Keratinocyte (primary cell): ENCODE results near the gene CRACR2B. TPM values are rescaled to one million over a fixed set of nuclear protein-coding genes. Genes with fewer than 3 reads are reported as not detected.

Source experiments
- DNase-seq: peaks from one replicate; pipeline ENCODE4 v3.0.0-alpha.2; 2011; ENCODE audit warnings: low read depth, missing footprints, low spot score
- FAIRE-seq: peaks from 2 replicates; lab custom pipeline; 2011; peaks lifted over from hg19 to GRCh38; lab: Jason Lieb, UNC
- H2AFZ ChIP-seq: 2 replicates; pipeline ENCODE4 v1.6.0; 2012; ENCODE audit warnings: low read length, control low read depth, inconsistent platforms; ENCODE audit not compliant: control insufficient read depth
- H3K27ac ChIP-seq: 2 replicates; pipeline ENCODE4 v1.5.1; 2011; ENCODE audit warnings: low read length; ENCODE audit not compliant: control insufficient read depth, insufficient read depth
- H3K27me3 ChIP-seq: 3 replicates; pipeline ENCODE4 v1.6.0; 2011; ENCODE audit warnings: low read length; ENCODE audit not compliant: control insufficient read depth, insufficient read depth; ENCODE audit errors: extremely low read depth
- H3K36me3 ChIP-seq, 2 experiments: 2 replicates in 1 of 2; 3 replicates in 1 of 2; pipeline ENCODE4 v1.5.1; 2011; ENCODE audit warnings: low read length in 2 of 2, mild to moderate bottlenecking in 1 of 2; ENCODE audit not compliant: control insufficient read depth in 2 of 2, insufficient read depth in 2 of 2; ENCODE audit errors: extremely low read depth in 1 of 2
- H3K4me1 ChIP-seq: 3 replicates; pipeline ENCODE4 v1.5.1; 2011; ENCODE audit warnings: low read length; ENCODE audit not compliant: control insufficient read depth, insufficient read depth; ENCODE audit errors: extremely low read depth
- H3K4me2 ChIP-seq: 3 replicates; pipeline ENCODE4 v1.6.0; 2011; ENCODE audit warnings: low read depth, low read length; ENCODE audit not compliant: control insufficient read depth, insufficient read depth; ENCODE audit errors: extremely low read depth
- H3K4me3 ChIP-seq, 3 experiments: fragments of 200-600 bp in 1 of 3; sonication (generic) in 1 of 3; 2 replicates in 2 of 3; 3 replicates in 1 of 3; pipeline ENCODE4 v1.5.1; 2011 to 2016; ENCODE audit warnings: low read length in 3 of 3, mild to moderate bottlenecking in 3 of 3, control low read depth in 2 of 3, inconsistent platforms in 1 of 3, low read depth in 1 of 3, mixed read lengths in 1 of 3, mixed run types in 1 of 3, moderate library complexity in 1 of 3; ENCODE audit not compliant: control insufficient read depth in 2 of 3, insufficient read depth in 2 of 3; ENCODE audit errors: extremely low read depth in 1 of 3
- H3K79me2 ChIP-seq: 2 replicates; pipeline ENCODE4 v1.6.0; 2012; ENCODE audit warnings: low read length; ENCODE audit not compliant: control insufficient read depth, insufficient read depth
- H3K9ac ChIP-seq: 3 replicates; pipeline ENCODE4 v1.6.0; 2011; ENCODE audit warnings: low read length; ENCODE audit not compliant: control insufficient read depth, insufficient read depth; ENCODE audit errors: extremely low read depth
- H3K9me1 ChIP-seq: 3 replicates; pipeline ENCODE4 v1.6.0; 2011; ENCODE audit warnings: low read length; ENCODE audit not compliant: control insufficient read depth, insufficient read depth; ENCODE audit errors: extremely low read depth
- H3K9me3 ChIP-seq: 2 replicates; pipeline ENCODE4 v1.5.1; 2012; ENCODE audit warnings: low read depth, low read length; ENCODE audit not compliant: control insufficient read depth
- H4K20me1 ChIP-seq: 3 replicates; pipeline ENCODE4 v1.6.0; 2011; ENCODE audit warnings: low read length; ENCODE audit not compliant: control insufficient read depth, insufficient read depth; ENCODE audit errors: extremely low read depth
- CTCF ChIP-seq, 3 experiments: IDR thresholded peaks in 1 of 3; conservative IDR thresholded peaks in 1 of 3; optimal IDR thresholded peaks in 1 of 3; 2 replicates in 2 of 3; 3 replicates in 1 of 3; pipeline versions ENCODE3 to v1.5.1; 2011; ENCODE audit warnings: low read length in 3 of 3, mild to moderate bottlenecking in 3 of 3, moderate library complexity in 2 of 3, control low read depth in 1 of 3, inconsistent platforms in 1 of 3; ENCODE audit not compliant: insufficient read depth in 2 of 3; ENCODE audit errors: extremely low read depth in 1 of 3
- EZH2 ChIP-seq: IDR thresholded peaks from one replicate; pipeline ENCODE4 v1.6.1; 2012; ENCODE audit warnings: inconsistent platforms, mild to moderate bottlenecking, low read length, moderate library complexity
- dilution Hi-C: fragments of 300-500 bp; cut with MboI; formaldehyde crosslinking; loops from one replicate; pipeline ENCODE4 v1.7.0; 2020; ENCODE audit warnings: low sequenced_read_pairs; ENCODE audit not compliant: extremely low pct_ligation_motif_present
- polyA plus RNA-seq, 5 experiments: library from polyadenylated mRNA; depleted of rRNA in 3 of 5; stranded (reverse) in 3 of 5; stranded (forward) in 1 of 5; unstranded in 1 of 5; fragments of >200 nt; gene quantifications; 1 replicate in 1 of 5; 2 replicates in 3 of 5; 3 replicates in 1 of 5; pipeline versions ENCODE4 v1.2.1 to v1.2.3, GENCODE V29; 2011 to 2012; ENCODE audit warnings: missing spikeins in 2 of 5, low read depth in 1 of 5, low replicate concordance in 1 of 5

CRACR2B gene
- polyA plus RNA-seq, 1 donor (not counting 4 experiments of a cell fraction or from before 2014, with no cell fraction given): 0.17 TPM

- no peak overlapping the region for H3K4me3 ChIP-seq
- TF ChIP-seq EZH2: no peak
- no peak for TF ChIP-seq CTCF (optimal IDR thresholded peaks at IDR 0.05 in 1 of 3, IDR thresholded peaks at IDR 0.05 in 1 of 3, conservative IDR thresholded peaks at IDR 0.05 in 1 of 3; ENCODE audit: extremely low read depth in 1 of 3, insufficient read depth in 2 of 3, low read length in 3 of 3)
- H3K36me3 ChIP-seq: peaks cover 28% of the 10 kb centered on the region in 2 experiments
- no peak overlapping the region for H3K4me2 ChIP-seq
- DNase-seq (no peak), FAIRE-seq (no peak)
- H3K27me3 ChIP-seq: no peaks in the 10 kb centered on the region
- dilution Hi-C loops: no loop called here
- H3K9me1 ChIP-seq: peaks cover 3% of the 10 kb centered on the region
- no peak overlapping the region for H2AFZ ChIP-seq
- H3K79me2 ChIP-seq: peaks cover 62% of the 10 kb centered on the region
- no peaks in the 10 kb centered on the region for H3K9me3 ChIP-seq
- H3K27ac ChIP-seq: no peak overlapping the region
- H4K20me1 ChIP-seq: peaks cover 15% of the 10 kb centered on the region
- H3K9ac ChIP-seq: no peak overlapping the region
- peaks cover 43% of the 10 kb centered on the region for H3K4me1 ChIP-seq
Observed at GRCh38 chr11:836274-836673, 8.6 kb downstream of the CRACR2B start.

- dilution Hi-C loops: no loop called here
- DNase-seq (no peak), FAIRE-seq (no peak)
- Histone ChIP-seq H3K36me3 (peaks cover 28 to 30% of the 10 kb centered on the region in 2 experiments), H3K9me1 (peaks cover 3% of the 10 kb centered on the region), H3K27ac (no peak overlapping the region), H2AFZ (no peak overlapping the region), H3K27me3 (no peaks in the 10 kb centered on the region), H3K9me3 (no peaks in the 10 kb centered on the region), H3K79me2 (peaks cover 66% of the 10 kb centered on the region), H3K4me2 (no peak overlapping the region), H3K9ac (no peak overlapping the region), H3K4me1 (peaks cover 41% of the 10 kb centered on the region), H4K20me1 (peaks cover 16% of the 10 kb centered on the region), H3K4me3 (no peak overlapping the region)
- no peak for TF ChIP-seq CTCF (optimal IDR thresholded peaks at IDR 0.05 in 1 of 3, IDR thresholded peaks at IDR 0.05 in 1 of 3, conservative IDR thresholded peaks at IDR 0.05 in 1 of 3; ENCODE audit: extremely low read depth in 1 of 3, insufficient read depth in 2 of 3, low read length in 3 of 3)
- TF ChIP-seq EZH2: no peak
Observed at GRCh38 chr11:836700-837099, 9.0 kb downstream of the CRACR2B start.
